Measurements from ENCODE around the gene ALDH18A1. TPM values are rescaled to one million over a fixed set of nuclear protein-coding genes. Genes with fewer than 3 reads are reported as not detected.

ALDH18A1 gene
- total RNA-seq, 2 donors from 2014 or later = 81.0 to 130 TPM

DNA sequence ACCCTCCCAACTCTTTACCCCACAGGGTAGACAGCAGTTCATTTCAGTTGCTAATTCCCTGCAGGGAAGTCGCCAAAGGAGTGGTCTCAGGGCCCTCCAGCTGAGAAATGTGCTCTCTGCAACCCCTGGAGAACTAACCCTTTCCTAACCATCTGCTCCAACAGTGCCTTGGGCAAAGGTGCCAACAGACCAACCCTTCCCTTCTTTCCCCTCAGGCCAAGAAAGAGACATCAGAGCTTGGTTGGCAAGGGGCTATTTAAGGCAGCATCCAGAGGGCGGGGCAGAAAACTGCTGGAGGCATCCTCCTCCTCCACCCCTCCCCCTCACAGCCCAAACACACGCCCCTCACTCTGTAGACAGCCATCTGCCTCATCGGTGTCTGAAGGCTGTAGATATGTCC, 97.0 kb downstream of the ALDH18A1 start:
- Histone ChIP-seq H3K9ac (ENCODE audit: extremely low read depth, low read length, poor library complexity, severe bottlenecking) (no peak overlapping the region), H3K36me3 (ENCODE audit: control insufficient read depth, insufficient read depth, low read length) (no peaks in the 10 kb centered on the region), H3K4me3 (ENCODE audit: low read length) (no peak overlapping the region), H3K27ac (ENCODE audit: low read depth, low read length) (no peak overlapping the region), H3K4me1 (ENCODE audit: control insufficient read depth, insufficient read depth, low read length) (peaks cover 6% of the 10 kb centered on the region), H3K27me3 (ENCODE audit: control insufficient read depth, insufficient read depth, low read length, poor library complexity, severe bottlenecking) (peaks cover 12% of the 10 kb centered on the region), H3K9me3 (ENCODE audit: control insufficient read depth, low read length) (no peaks in the 10 kb centered on the region)
- Mint-ChIP-seq H3K27me3 (ENCODE audit: insufficient read depth) (peaks cover 10% of the 10 kb centered on the region), H3K9me3 (no peaks in the 10 kb centered on the region), H3K36me3 (ENCODE audit: low read depth) (no peaks in the 10 kb centered on the region), H3K4me3 (peak overlapping the region; percentile 91), H3K4me1 (peaks cover 46% of the 10 kb centered on the region), H3K27ac (no peak overlapping the region)
- TF ChIP-seq, protein P1, sequence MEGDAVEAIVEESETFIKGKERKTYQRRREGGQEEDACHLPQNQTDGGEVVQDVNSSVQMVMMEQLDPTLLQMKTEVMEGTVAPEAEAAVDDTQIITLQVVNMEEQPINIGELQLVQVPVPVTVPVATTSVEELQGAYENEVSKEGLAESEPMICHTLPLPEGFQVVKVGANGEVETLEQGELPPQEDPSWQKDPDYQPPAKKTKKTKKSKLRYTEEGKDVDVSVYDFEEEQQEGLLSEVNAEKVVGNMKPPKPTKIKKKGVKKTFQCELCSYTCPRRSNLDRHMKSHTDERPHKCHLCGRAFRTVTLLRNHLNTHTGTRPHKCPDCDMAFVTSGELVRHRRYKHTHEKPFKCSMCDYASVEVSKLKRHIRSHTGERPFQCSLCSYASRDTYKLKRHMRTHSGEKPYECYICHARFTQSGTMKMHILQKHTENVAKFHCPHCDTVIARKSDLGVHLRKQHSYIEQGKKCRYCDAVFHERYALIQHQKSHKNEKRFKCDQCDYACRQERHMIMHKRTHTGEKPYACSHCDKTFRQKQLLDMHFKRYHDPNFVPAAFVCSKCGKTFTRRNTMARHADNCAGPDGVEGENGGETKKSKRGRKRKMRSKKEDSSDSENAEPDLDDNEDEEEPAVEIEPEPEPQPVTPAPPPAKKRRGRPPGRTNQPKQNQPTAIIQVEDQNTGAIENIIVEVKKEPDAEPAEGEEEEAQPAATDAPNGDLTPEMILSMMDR (conservative IDR thresholded peaks at IDR 0.05) = no peak
- DNase-seq = peak; percentile 80
- WGBS, 2 experiments (ENCODE audit: insufficient coverage in 1 of 2, insufficient read length in 1 of 2) = 8 to 17% methylated on average over 2 to 4 of the region's 4 CpGs

- Mint-ChIP-seq H3K9me3 (no peaks in the 10 kb centered on the region), H3K4me3 (peak overlapping the region; percentile 91), H3K4me1 (peaks cover 46% of the 10 kb centered on the region), H3K36me3 (ENCODE audit: low read depth) (no peaks in the 10 kb centered on the region), H3K27me3 (ENCODE audit: insufficient read depth) (peaks cover 10% of the 10 kb centered on the region), H3K27ac (no peak overlapping the region)
- Histone ChIP-seq H3K36me3 (ENCODE audit: control insufficient read depth, insufficient read depth, low read length) (no peaks in the 10 kb centered on the region), H3K27me3 (ENCODE audit: control insufficient read depth, insufficient read depth, low read length, poor library complexity, severe bottlenecking) (peaks cover 12% of the 10 kb centered on the region), H3K9me3 (ENCODE audit: control insufficient read depth, low read length) (peaks cover under 1% of the 10 kb centered on the region), H3K4me1 (ENCODE audit: control insufficient read depth, insufficient read depth, low read length) (peaks cover 6% of the 10 kb centered on the region), H3K27ac (ENCODE audit: low read depth, low read length) (no peak overlapping the region), H3K9ac (ENCODE audit: extremely low read depth, low read length, poor library complexity, severe bottlenecking) (no peak overlapping the region), H3K4me3 (ENCODE audit: low read length) (no peak overlapping the region)
- DNase-seq = no peak
- TF ChIP-seq, protein P1 (conservative IDR thresholded peaks at IDR 0.05) = peak; percentile 25
- 74 to 100% methylated on average over 1 of the region's 1 CpG for WGBS, 2 experiments (ENCODE audit: insufficient coverage in 1 of 2, insufficient read length in 1 of 2)
Measured at GRCh38 chr10:95558593-95559320, 97.8 kb downstream of the ALDH18A1 start.

DNA sequence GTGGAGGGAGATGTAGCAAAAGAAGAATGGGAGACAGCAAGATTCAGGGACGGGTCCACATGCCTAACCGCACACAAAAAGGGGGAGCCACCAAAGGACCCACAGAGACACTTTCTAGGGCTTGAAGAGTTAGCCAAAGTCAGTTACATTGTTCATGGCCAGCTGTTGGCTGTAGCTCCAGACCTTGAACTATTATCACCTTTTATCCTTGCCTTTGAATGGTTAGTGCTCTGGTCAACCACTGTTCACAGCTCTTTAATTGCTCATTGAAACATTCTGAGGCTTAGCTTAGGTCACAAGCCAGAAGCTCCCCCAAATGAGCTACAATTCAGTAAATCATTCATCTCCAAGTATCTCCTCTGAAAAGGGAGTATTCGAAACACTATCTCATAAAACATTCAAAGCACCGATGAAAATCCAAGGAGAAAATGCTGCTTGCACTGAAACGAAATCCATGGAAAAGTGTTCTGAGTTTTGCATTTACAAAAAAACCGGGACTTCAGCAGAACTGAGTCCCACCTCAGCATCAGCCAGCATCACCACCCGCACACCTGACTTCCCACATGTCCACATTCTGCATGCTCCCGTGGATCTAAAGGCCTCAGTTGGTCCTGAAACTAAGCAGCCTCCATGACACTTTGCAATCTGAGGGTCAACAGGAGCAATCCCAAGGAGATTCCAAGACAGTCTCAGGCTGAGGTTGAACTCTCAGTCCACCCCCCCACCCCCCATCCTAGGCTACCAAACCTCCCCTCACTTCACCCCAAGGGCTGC, 99.3 kb downstream of the ALDH18A1 start:
- H3K4me3 ChIP-seq (ENCODE audit: low read length) = no peak overlapping the region
- H3K9ac ChIP-seq (ENCODE audit: extremely low read depth, low read length, poor library complexity, severe bottlenecking) = no peak overlapping the region
- Mint-ChIP-seq H3K4me3 (no peak overlapping the region), H3K27ac (peak overlapping the region; percentile 66), H3K36me3 (ENCODE audit: low read depth) (peaks cover 6% of the 10 kb centered on the region), H3K9me3 (peaks cover 7% of the 10 kb centered on the region), H3K27me3 (ENCODE audit: insufficient read depth) (peaks cover 10% of the 10 kb centered on the region), H3K4me1 (peaks cover 46% of the 10 kb centered on the region)
- no peak overlapping the region for H3K27ac ChIP-seq (ENCODE audit: low read depth, low read length)
- TF ChIP-seq, protein P1 (conservative IDR thresholded peaks at IDR 0.05) = no peak
- peaks cover 6% of the 10 kb centered on the region for H3K4me1 ChIP-seq (ENCODE audit: control insufficient read depth, insufficient read depth, low read length)
- no peak for DNase-seq
- peaks cover 11% of the 10 kb centered on the region for H3K9me3 ChIP-seq (ENCODE audit: control insufficient read depth, low read length)
- H3K36me3 ChIP-seq (ENCODE audit: control insufficient read depth, insufficient read depth, low read length) = no peaks in the 10 kb centered on the region
- peaks cover 12% of the 10 kb centered on the region for H3K27me3 ChIP-seq (ENCODE audit: control insufficient read depth, insufficient read depth, low read length, poor library complexity, severe bottlenecking)
- WGBS, 2 experiments (ENCODE audit: insufficient coverage in 1 of 2, insufficient read length in 1 of 2) = 73% methylated on average over 5 to 8 of the region's 8 CpGs

Other genes starting within 250 kb of the ALDH18A1 start
- gene SORBS1, start 95.3 kb downstream of the ALDH18A1 start, total RNA-seq = 10 to 100 TPM; 16.7 to 17.9 TPM
- 10 to 100 TPM; 53.5 to 57.7 TPM for gene TCTN3, start 37.2 kb upstream of the ALDH18A1 start, total RNA-seq
- gene ENTPD1, start 99.5 kb upstream of the ALDH18A1 start, total RNA-seq = 1 to 10 TPM; 3.9 TPM